ENCODE measurements around the gene MRPL51.
A peak's percentile ranks its signal among the peaks of the same experiment; 100 is the strongest.

MRPL51 gene

GRCh38 chr12:6458281-6459003 is 34.6 kb downstream of the MRPL51 start:
- no peak for DNase-seq

- no peak for DNase-seq
Observed at GRCh38 chr12:6457220-6457945, 35.7 kb downstream of the MRPL51 start.

GRCh38 chr12:6452944-6453630 is 40.0 kb downstream of the MRPL51 start:
- DNase-seq: no peak

GRCh38 chr12:6452245-6452943 is 40.7 kb downstream of the MRPL51 start:
- peak in 1 of 2 experiments; percentile 65 for DNase-seq

- peak; percentile 56 to 86 for DNase-seq
Observed at GRCh38 chr12:6451348-6452244, 41.5 kb downstream of the MRPL51 start, which contains the start of gene TAPBPL. TAPBPL (plus strand) TSS chr12:6452042; CDS start chr12:6452249, 207 bp downstream.

GRCh38 chr12:6450869-6451347 is 42.2 kb downstream of the MRPL51 start:
- DNase-seq: no peak

GRCh38 chr12:6450091-6450868 is 42.8 kb downstream of the MRPL51 start:
- DNase-seq: no peak

GRCh38 chr12:6444704-6445688 is 48.1 kb downstream of the MRPL51 start, which contains the start of gene CD27:
CD27 (plus strand) TSS chr12:6444955; CDS start chr12:6445096, 141 bp downstream.
- DNase-seq: no peak

- no peak for DNase-seq
Observed at GRCh38 chr12:6444031-6444430, 49.0 kb downstream of the MRPL51 start.

- no peak for DNase-seq
Observed at GRCh38 chr12:6443361-6443983, 49.6 kb downstream of the MRPL51 start.

- no peak for DNase-seq
Observed at GRCh38 chr12:6442836-6443235, 50.2 kb downstream of the MRPL51 start.

Measured in SW 1271 (cell line).